HepG2 (cell line): Measurements from ENCODE around the gene GSK3B. TPM values are rescaled to one million over a fixed set of nuclear protein-coding genes. Genes with fewer than 3 reads are reported as not detected.

ENCODE experiments used
- ATAC-seq: fragments of 200-7000 bp; cut with Tn5 transposase; 3 replicates; pipeline ENCODE4 v1.9.1; 2020; ENCODE audit warnings: mild to moderate bottlenecking, moderate library complexity
- BruUV-seq: library from RNA; stranded (reverse); fragments of 400-500 nt; replicated peaks from 2 replicates; lab custom pipeline; 2021; lab: Mats Ljungman, UMichigan
- CTCF ChIA-PET: fragments of 300-600 bp; formaldehyde crosslinking; extraction: SDS; loops from one replicate; lab custom pipeline; 2021; ENCODE audit warnings: low total read pairs, inconsistent platforms, low intra/inter-chr PET ratio; lab: Yijun Ruan, JAX
- POLR2A ChIA-PET: fragments of 350-600 bp; sonication (Branson Sonifier 250); formaldehyde crosslinking; loops from one replicate; lab custom pipeline; 2020; ENCODE audit warnings: antibody characterized with exemption, inconsistent platforms; lab: Yijun Ruan, JAX
- DNase-seq: peaks from one replicate; pipeline ENCODE4 v3.0.0-alpha.2; 2015; ENCODE audit warnings: low spot score
- FAIRE-seq: peaks from 3 replicates; lab custom pipeline; 2011; peaks lifted over from hg19 to GRCh38; lab: Jason Lieb, UNC
- H2AFZ ChIP-seq: one replicate; pipeline ENCODE4 v1.6.1; 2011; ENCODE audit warnings: low read length, inconsistent platforms
- H3K27ac ChIP-seq: fragments of 300-600 bp; 3 replicates; pipeline ENCODE4 v1.8.0; 2011; ENCODE audit warnings: mixed run types, mild to moderate bottlenecking, mixed read lengths, low read length, inconsistent platforms; ENCODE audit not compliant: insufficient read depth; ENCODE audit errors: extremely low read length
- H3K27me3 ChIP-seq, 2 experiments: fragments of 200-600 bp in 1 of 2; 2 replicates in 1 of 2; 3 replicates in 1 of 2; pipeline versions ENCODE4 v1.6.0 to v1.8.0; 2011; ENCODE audit warnings: low read length in 2 of 2, mild to moderate bottlenecking in 2 of 2, moderate library complexity in 2 of 2, inconsistent platforms in 1 of 2; ENCODE audit not compliant: insufficient read depth in 2 of 2, control insufficient read depth in 1 of 2
- H3K36me3 ChIP-seq, 2 experiments: fragments of 200-600 bp in 1 of 2; replicated peaks in 1 of 2; 2 replicates in 1 of 2; 3 replicates in 1 of 2; pipeline versions ENCODE4 v1.5.1 to v1.8.0; 2011; ENCODE audit warnings: low read length in 2 of 2, inconsistent platforms in 1 of 2; ENCODE audit not compliant: insufficient read depth in 2 of 2, control insufficient read depth in 1 of 2
- H3K4me1 ChIP-seq: 2 replicates; pipeline ENCODE4 v1.5.1; 2012; ENCODE audit warnings: low read length, inconsistent platforms; ENCODE audit not compliant: insufficient read depth
- H3K4me2 ChIP-seq: 2 replicates; pipeline ENCODE4 v1.6.0; 2011; ENCODE audit warnings: low read depth, low read length, inconsistent platforms
- H3K4me3 ChIP-seq, 3 experiments: fragments of 200-600 bp in 1 of 3; sonication (generic), shearing (Covaris generic) in 1 of 3; replicated peaks in 1 of 3; 2 replicates each; pipeline ENCODE4 v1.5.1; 2011 to 2016; ENCODE audit warnings: low read length in 3 of 3, inconsistent platforms in 2 of 3, low read depth in 2 of 3, mild to moderate bottlenecking in 2 of 3, control low read depth in 1 of 3, mixed read lengths in 1 of 3; ENCODE audit not compliant: insufficient read depth in 1 of 3
- H3K79me2 ChIP-seq: one replicate; pipeline ENCODE4 v1.6.1; 2011; ENCODE audit warnings: low read length, inconsistent platforms; ENCODE audit not compliant: insufficient read depth
- H3K9ac ChIP-seq: 2 replicates; pipeline ENCODE4 v1.6.0; 2011; ENCODE audit warnings: mild to moderate bottlenecking, low read depth, low read length, inconsistent platforms; ENCODE audit not compliant: insufficient read depth
- H3K9me3 ChIP-seq: 2 replicates; pipeline ENCODE4 v1.5.1; 2012; ENCODE audit warnings: mild to moderate bottlenecking, low read length
- H4K20me1 ChIP-seq: 2 replicates; pipeline ENCODE4 v1.6.0; 2011; ENCODE audit warnings: inconsistent platforms, mild to moderate bottlenecking, low read length, moderate library complexity; ENCODE audit not compliant: insufficient read depth
- PAF1 ChIP-seq: IDR thresholded peaks from 2 replicates; pipeline ENCODE4 v1.6.1; 2016; ENCODE audit warnings: missing genetic modification reagents, missing compliant biosample characterization
- PRPF4 ChIP-seq: fragments of 200-400 bp; formaldehyde crosslinking; IDR thresholded peaks from 2 replicates; pipeline ENCODE4 v1.6.1; 2016; ENCODE audit warnings: low read length, low read depth; ENCODE audit not compliant: poor library complexity, severe bottlenecking
- ZFP1 ChIP-seq: IDR thresholded peaks from 2 replicates; pipeline ENCODE4 v1.6.1; 2016
- ZNF230 ChIP-seq: sonication (generic); formaldehyde crosslinking; IDR thresholded peaks from 2 replicates; pipeline ENCODE4 v1.4.0; 2020; ENCODE audit warnings: mild to moderate bottlenecking, missing genetic modification reagents
- ZNF737 ChIP-seq: sonication (generic); formaldehyde crosslinking; IDR thresholded peaks from 2 replicates; pipeline ENCODE4 v1.5.0; 2020; ENCODE audit warnings: missing genetic modification reagents, mild to moderate bottlenecking, borderline replicate concordance
- WGBS: methylation state at CpG from one replicate; pipeline ENCODE4 v1.1.6; 2017; ENCODE audit warnings: low lambda C conversion rate; 5-methylcytosine and 5-hydroxymethylcytosine counted together
- in situ Hi-C: cut with HindIII; loops from 2 replicates; pipeline ENCODE4 v1.10.0; 2017; ENCODE audit warnings: low pct_unique_long_range_greater_than_20kb; ENCODE audit not compliant: extremely low pct_ligation_motif_present
- intact Hi-C: fragments of 100-400 bp; cut with micrococcal nuclease; formaldehyde crosslinking; loops from one replicate; pipeline ENCODE4 v1.10.0; 2022; ENCODE audit not compliant: unreplicated experiment
- polyA plus RNA-seq, 8 experiments: library from polyadenylated mRNA; depleted of rRNA in 3 of 8; stranded (reverse) in 7 of 8; unstranded in 1 of 8; fragments of >200 nt; fragmentation: Illumina TruSeq in 4 of 8; extraction: Trizol in 4 of 8; gene quantifications; 2 replicates each; pipeline versions ENCODE4 v1.2.1 to v1.2.3, GENCODE V29; 2011 to 2016; ENCODE audit warnings: low read depth in 4 of 8, missing spikeins in 1 of 8, mixed read lengths in 1 of 8; ENCODE audit not compliant: insufficient read depth in 1 of 8
- total RNA-seq, 5 experiments: library from RNA; depleted of rRNA; stranded (reverse); fragments of >200 nt; fragmentation: Illumina TruSeq; extraction: Trizol; gene quantifications; 2 replicates each; pipeline ENCODE4 v1.2.3, GENCODE V29; 2016; ENCODE audit warnings: low read depth in 1 of 5
- TF ChIP-seq, protein P1 (sequence below): sonication (generic); formaldehyde crosslinking; IDR thresholded peaks from 2 replicates; pipeline ENCODE4 v1.5.1; 2020; ENCODE audit warnings: mild to moderate bottlenecking, missing genetic modification reagents, borderline replicate concordance
- TF ChIP-seq, protein P2 (sequence below): sonication (generic); formaldehyde crosslinking; IDR thresholded peaks from 2 replicates; pipeline ENCODE4 v1.4.0; 2020; ENCODE audit warnings: missing genetic modification reagents, borderline replicate concordance
- TF ChIP-seq, protein P3 (sequence below): sonication (generic); formaldehyde crosslinking; IDR thresholded peaks from 2 replicates; pipeline ENCODE4 v1.5.0; 2020; ENCODE audit warnings: mild to moderate bottlenecking, missing genetic modification reagents, moderate library complexity

GSK3B gene
- total and polyA plus RNA-seq, 2 of the 13 experiments (the other 11 are each of a cell fraction or from before 2014, with no cell fraction given), result 22.3 to 30.1 TPM

DNA sequence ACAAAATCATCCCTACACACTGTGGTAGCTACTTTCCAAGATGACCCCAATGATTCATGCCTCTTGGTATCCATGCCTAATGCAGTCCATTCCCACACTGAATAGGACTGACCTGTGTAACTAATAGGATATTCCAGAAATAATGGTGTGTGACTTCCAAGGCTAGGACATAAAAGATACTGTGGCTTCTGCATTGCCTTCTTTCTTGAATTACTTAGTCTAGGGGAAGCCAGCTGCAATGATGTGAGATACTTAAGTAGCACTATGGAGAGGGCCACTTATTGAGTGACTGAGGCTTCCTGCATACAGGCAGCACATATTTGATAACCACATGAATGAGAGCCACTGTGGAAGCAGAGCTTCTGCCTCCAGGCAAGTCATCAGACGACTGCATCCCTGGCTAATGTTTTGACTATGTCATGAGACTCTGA is 262.3 kb downstream of the GSK3B start (continued):
- TF ChIP-seq, protein P1, sequence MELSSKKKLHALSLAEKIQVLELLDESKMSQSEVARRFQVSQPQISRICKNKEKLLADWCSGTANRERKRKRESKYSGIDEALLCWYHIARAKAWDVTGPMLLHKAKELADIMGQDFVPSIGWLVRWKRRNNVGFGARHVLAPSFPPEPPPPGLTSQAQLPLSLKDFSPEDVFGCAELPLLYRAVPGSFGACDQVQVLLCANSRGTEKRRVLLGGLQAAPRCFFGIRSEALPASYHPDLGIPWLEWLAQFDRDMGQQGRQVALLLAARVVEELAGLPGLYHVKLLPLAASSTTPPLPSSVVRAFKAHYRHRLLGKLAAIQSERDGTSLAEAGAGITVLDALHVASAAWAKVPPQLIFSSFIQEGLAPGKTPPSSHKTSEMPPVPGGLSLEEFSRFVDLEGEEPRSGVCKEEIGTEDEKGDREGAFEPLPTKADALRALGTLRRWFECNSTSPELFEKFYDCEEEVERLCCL (CRISPR knock-in tag), result no peak
- TF ChIP-seq ZNF230 (CRISPR knock-in tag) (no peak), PRPF4 (no peak), ZFP1 (CRISPR knock-in tag) (no peak), PAF1 (CRISPR knock-in tag) (no peak)
- TF ChIP-seq, protein P2, sequence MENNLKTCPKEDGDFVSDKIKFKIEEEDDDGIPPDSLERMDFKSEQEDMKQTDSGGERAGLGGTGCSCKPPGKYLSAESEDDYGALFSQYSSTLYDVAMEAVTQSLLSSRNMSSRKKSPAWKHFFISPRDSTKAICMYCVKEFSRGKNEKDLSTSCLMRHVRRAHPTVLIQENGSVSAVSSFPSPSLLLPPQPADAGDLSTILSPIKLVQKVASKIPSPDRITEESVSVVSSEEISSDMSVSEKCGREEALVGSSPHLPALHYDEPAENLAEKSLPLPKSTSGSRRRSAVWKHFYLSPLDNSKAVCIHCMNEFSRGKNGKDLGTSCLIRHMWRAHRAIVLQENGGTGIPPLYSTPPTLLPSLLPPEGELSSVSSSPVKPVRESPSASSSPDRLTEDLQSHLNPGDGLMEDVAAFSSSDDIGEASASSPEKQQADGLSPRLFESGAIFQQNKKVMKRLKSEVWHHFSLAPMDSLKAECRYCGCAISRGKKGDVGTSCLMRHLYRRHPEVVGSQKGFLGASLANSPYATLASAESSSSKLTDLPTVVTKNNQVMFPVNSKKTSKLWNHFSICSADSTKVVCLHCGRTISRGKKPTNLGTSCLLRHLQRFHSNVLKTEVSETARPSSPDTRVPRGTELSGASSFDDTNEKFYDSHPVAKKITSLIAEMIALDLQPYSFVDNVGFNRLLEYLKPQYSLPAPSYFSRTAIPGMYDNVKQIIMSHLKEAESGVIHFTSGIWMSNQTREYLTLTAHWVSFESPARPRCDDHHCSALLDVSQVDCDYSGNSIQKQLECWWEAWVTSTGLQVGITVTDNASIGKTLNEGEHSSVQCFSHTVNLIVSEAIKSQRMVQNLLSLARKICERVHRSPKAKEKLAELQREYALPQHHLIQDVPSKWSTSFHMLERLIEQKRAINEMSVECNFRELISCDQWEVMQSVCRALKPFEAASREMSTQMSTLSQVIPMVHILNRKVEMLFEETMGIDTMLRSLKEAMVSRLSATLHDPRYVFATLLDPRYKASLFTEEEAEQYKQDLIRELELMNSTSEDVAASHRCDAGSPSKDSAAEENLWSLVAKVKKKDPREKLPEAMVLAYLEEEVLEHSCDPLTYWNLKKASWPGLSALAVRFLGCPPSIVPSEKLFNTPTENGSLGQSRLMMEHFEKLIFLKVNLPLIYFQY (CRISPR knock-in tag), result no peak

DNA sequence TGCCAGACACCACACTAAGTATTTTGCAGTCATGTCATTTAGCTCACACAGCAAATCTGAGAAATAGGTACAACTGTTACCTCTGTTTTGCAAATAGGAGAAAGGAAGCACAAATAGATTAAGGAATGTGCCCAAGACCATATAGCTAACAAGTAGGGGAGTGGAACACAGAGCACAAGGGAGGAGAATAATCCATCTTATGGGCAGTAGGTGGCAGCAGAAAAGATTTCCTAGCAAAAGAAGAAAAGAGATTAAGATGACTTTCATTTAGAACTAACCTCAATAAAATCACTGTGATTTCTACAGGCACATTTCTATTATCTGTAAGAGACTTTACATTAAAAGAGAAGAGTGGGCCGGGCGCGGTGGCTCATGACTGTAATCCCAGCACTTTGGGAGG is 263.2 kb downstream of the GSK3B start:
- no TSS peak for BruUV-seq
- no peak overlapping the region for H3K9ac ChIP-seq
- DNase-seq (no peak), FAIRE-seq (no peak), ATAC-seq (peak; percentile 43; the same call in 1 of the 3 replicates)
- in situ Hi-C loops (no loop called here), intact Hi-C loops (no loop called here)
- ChIA-PET CTCF (no interaction called here), POLR2A (interaction anchor here (0.9 kb wide), 1 partner anchor 518 kb away, joined by 3 read pairs; the partner anchor contains the start of gene LRRC58)
- TF ChIP-seq, protein P3, sequence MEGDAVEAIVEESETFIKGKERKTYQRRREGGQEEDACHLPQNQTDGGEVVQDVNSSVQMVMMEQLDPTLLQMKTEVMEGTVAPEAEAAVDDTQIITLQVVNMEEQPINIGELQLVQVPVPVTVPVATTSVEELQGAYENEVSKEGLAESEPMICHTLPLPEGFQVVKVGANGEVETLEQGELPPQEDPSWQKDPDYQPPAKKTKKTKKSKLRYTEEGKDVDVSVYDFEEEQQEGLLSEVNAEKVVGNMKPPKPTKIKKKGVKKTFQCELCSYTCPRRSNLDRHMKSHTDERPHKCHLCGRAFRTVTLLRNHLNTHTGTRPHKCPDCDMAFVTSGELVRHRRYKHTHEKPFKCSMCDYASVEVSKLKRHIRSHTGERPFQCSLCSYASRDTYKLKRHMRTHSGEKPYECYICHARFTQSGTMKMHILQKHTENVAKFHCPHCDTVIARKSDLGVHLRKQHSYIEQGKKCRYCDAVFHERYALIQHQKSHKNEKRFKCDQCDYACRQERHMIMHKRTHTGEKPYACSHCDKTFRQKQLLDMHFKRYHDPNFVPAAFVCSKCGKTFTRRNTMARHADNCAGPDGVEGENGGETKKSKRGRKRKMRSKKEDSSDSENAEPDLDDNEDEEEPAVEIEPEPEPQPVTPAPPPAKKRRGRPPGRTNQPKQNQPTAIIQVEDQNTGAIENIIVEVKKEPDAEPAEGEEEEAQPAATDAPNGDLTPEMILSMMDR, result peak; percentile 8; the same call in 1 of the 2 replicates
- TF ChIP-seq ZNF737, result no peak
- no peak overlapping the region for H3K4me2 ChIP-seq
- H3K27me3 ChIP-seq, result no peaks in the 10 kb centered on the region
- H2AFZ ChIP-seq, result no peak overlapping the region
- no peaks in the 10 kb centered on the region for H4K20me1 ChIP-seq
- peaks cover 15% of the 10 kb centered on the region for H3K4me1 ChIP-seq
- H3K27ac ChIP-seq, result no peak overlapping the region
- WGBS, result 100% methylated on average over 3 of the region's 3 CpGs
- H3K36me3 ChIP-seq, result no peaks in the 10 kb centered on the region
- no peaks in the 10 kb centered on the region for H3K9me3 ChIP-seq
- no peaks in the 10 kb centered on the region for H3K79me2 ChIP-seq
- H3K4me3 ChIP-seq, result no peak overlapping the region
